H1 (cell line): ENCODE data around the gene KLHDC1. TPM values are rescaled to one million over a fixed set of nuclear protein-coding genes. Genes with fewer than 3 reads are reported as not detected.

Experiments
- CTCF ChIA-PET: fragments of 300-600 bp; sonication (Branson Sonifier 250); formaldehyde crosslinking; loops from one replicate; lab custom pipeline; 2021; ENCODE audit not compliant: partially characterized antibody; lab: Charles Lee
- POLR2A ChIA-PET: fragments of 300-600 bp; sonication (Branson Sonifier 250); formaldehyde crosslinking; loops from one replicate; lab custom pipeline; 2021; ENCODE audit warnings: inconsistent platforms; ENCODE audit not compliant: partially characterized antibody; lab: Charles Lee
- DNase-seq, 2 experiments: peaks; one replicate each; pipeline versions ENCODE4 v3.0.0 to v3.0.0-alpha.2; 2010 to 2022; ENCODE audit warnings: low spot score in 2 of 2, low read depth in 1 of 2, mixed read lengths in 1 of 2
- FAIRE-seq: peaks from 2 replicates; lab custom pipeline; 2011; peaks lifted over from hg19 to GRCh38; lab: Jason Lieb, UNC
- H2AFZ ChIP-seq: 2 replicates; pipeline ENCODE4 v1.8.1; 2012; ENCODE audit warnings: low read length, inconsistent platforms
- H2AK5ac ChIP-seq: 2 replicates; pipeline ENCODE4 v1.6.1; 2013; ENCODE audit warnings: low read depth, low read length
- H2BK120ac ChIP-seq: replicated peaks from 2 replicates; pipeline ENCODE3; 2013; ENCODE audit warnings: low read depth, low read length, inconsistent platforms
- H2BK12ac ChIP-seq: 2 replicates; pipeline ENCODE4 v1.6.1; 2013; ENCODE audit warnings: low read depth, low read length
- H2BK15ac ChIP-seq: 2 replicates; pipeline ENCODE4 v1.6.1; 2013; ENCODE audit warnings: low read length
- H2BK20ac ChIP-seq: 2 replicates; pipeline ENCODE4 v1.6.1; 2013; ENCODE audit warnings: low read length
- H2BK5ac ChIP-seq: 2 replicates; pipeline ENCODE4 v1.6.1; 2013; ENCODE audit warnings: low read depth, low read length
- H3K14ac ChIP-seq: 2 replicates; pipeline ENCODE4 v1.6.1; 2013; ENCODE audit warnings: inconsistent platforms; ENCODE audit not compliant: insufficient read length
- H3K18ac ChIP-seq: 2 replicates; pipeline ENCODE4 v1.6.1; 2013; ENCODE audit warnings: low read length; ENCODE audit errors: extremely low read depth
- H3K23ac ChIP-seq: 2 replicates; pipeline ENCODE4 v1.6.1; 2013; ENCODE audit warnings: inconsistent platforms; ENCODE audit not compliant: insufficient read length
- H3K23me2 ChIP-seq: 2 replicates; pipeline ENCODE4 v1.6.1; 2013; ENCODE audit warnings: low read depth, low read length
- H3K27ac ChIP-seq: 2 replicates; pipeline ENCODE4 v1.6.1; 2011; ENCODE audit warnings: low read depth, low read length, inconsistent platforms
- H3K27me3 ChIP-seq, 4 experiments: replicated peaks in 1 of 4; 1 replicate in 1 of 4; 2 replicates in 3 of 4; pipeline versions ENCODE4 v1.6.1 to v1.8.1; 2011 to 2013; ENCODE audit warnings: low read length in 3 of 4, mild to moderate bottlenecking in 3 of 4, inconsistent platforms in 2 of 4, mixed read lengths in 2 of 4, moderate library complexity in 1 of 4; ENCODE audit not compliant: control insufficient read depth in 3 of 4, insufficient read depth in 3 of 4; ENCODE audit errors: extremely low read depth in 1 of 4
- H3K36me3 ChIP-seq, 4 experiments: 2 replicates each; pipeline versions ENCODE4 v1.6.1 to v1.8.1; 2011 to 2013; ENCODE audit warnings: mild to moderate bottlenecking in 4 of 4, low read length in 3 of 4, moderate library complexity in 2 of 4, control low read depth in 1 of 4, inconsistent platforms in 1 of 4; ENCODE audit not compliant: insufficient read depth in 4 of 4, control insufficient read depth in 2 of 4
- H3K4ac ChIP-seq: replicated peaks from 2 replicates; pipeline ENCODE3; 2013; ENCODE audit warnings: low read length, low read depth, mixed read lengths, inconsistent platforms; ENCODE audit not compliant: insufficient read length
- H3K4me1 ChIP-seq, 4 experiments: replicated peaks in 1 of 4; 1 replicate in 1 of 4; 2 replicates in 3 of 4; pipeline versions ENCODE4 v1.6.1 to v1.8.1; 2011 to 2013; ENCODE audit warnings: low read length in 3 of 4, inconsistent platforms in 2 of 4, mixed read lengths in 1 of 4; ENCODE audit not compliant: insufficient read depth in 4 of 4, control insufficient read depth in 3 of 4
- H3K4me2 ChIP-seq, 2 experiments: 2 replicates each; pipeline versions ENCODE4 v1.6.1 to v1.8.1; 2011 to 2013; ENCODE audit warnings: low read depth in 2 of 2, low read length in 2 of 2, control low read depth in 1 of 2, inconsistent platforms in 1 of 2, mild to moderate bottlenecking in 1 of 2; ENCODE audit not compliant: insufficient read depth in 1 of 2
- H3K4me3 ChIP-seq, 4 experiments: fragments of 200-600, 300-600 bp in 1 of 4; sonication (generic), shearing (Covaris generic), sonication (Bioruptor Twin) in 1 of 4; 2 replicates each; pipeline versions ENCODE4 v1.5.1 to v1.8.1; 2011 to 2016; ENCODE audit warnings: low read length in 4 of 4, low read depth in 3 of 4, control low read depth in 2 of 4, inconsistent platforms in 2 of 4, mild to moderate bottlenecking in 2 of 4, mixed read lengths in 1 of 4, moderate library complexity in 1 of 4; ENCODE audit not compliant: insufficient read depth in 2 of 4; ENCODE audit errors: extremely low read depth in 1 of 4
- H3K56ac ChIP-seq: replicated peaks from 2 replicates; pipeline ENCODE3; 2013; ENCODE audit warnings: low read depth, mild to moderate bottlenecking, mixed read lengths, low read length, inconsistent platforms; ENCODE audit not compliant: insufficient read length
- H3K79me1 ChIP-seq: 2 replicates; pipeline ENCODE4 v1.6.1; 2013; ENCODE audit warnings: low read depth, low read length, control low read depth
- H3K79me2 ChIP-seq, 2 experiments: 2 replicates each; pipeline versions ENCODE4 v1.6.1 to v1.8.1; 2012 to 2013; ENCODE audit warnings: low read length in 2 of 2, mild to moderate bottlenecking in 2 of 2, inconsistent platforms in 1 of 2; ENCODE audit not compliant: insufficient read depth in 2 of 2, control insufficient read depth in 1 of 2
- H3K9ac ChIP-seq, 4 experiments: replicated peaks in 1 of 4; 1 replicate in 1 of 4; 2 replicates in 3 of 4; pipeline versions ENCODE4 v1.6.1 to v1.8.1; 2011 to 2013; ENCODE audit warnings: low read depth in 3 of 4, low read length in 3 of 4, control low read depth in 2 of 4, mild to moderate bottlenecking in 2 of 4, moderate library complexity in 2 of 4, inconsistent platforms in 1 of 4; ENCODE audit errors: extremely low read depth in 1 of 4
- H3K9me3 ChIP-seq, 2 experiments: 2 replicates each; pipeline versions ENCODE4 v1.6.1 to v1.8.1; 2012 to 2013; ENCODE audit warnings: mild to moderate bottlenecking in 2 of 2, moderate library complexity in 2 of 2, control low read depth in 1 of 2, inconsistent platforms in 1 of 2, low read depth in 1 of 2, low read length in 1 of 2, mixed read lengths in 1 of 2; ENCODE audit not compliant: insufficient read depth in 2 of 2
- H4K20me1 ChIP-seq, 2 experiments: replicated peaks in 1 of 2; 2 replicates each; pipeline versions ENCODE3 to v1.8.1; 2011 to 2013; ENCODE audit warnings: inconsistent platforms in 2 of 2, low read length in 2 of 2, mild to moderate bottlenecking in 1 of 2; ENCODE audit not compliant: insufficient read depth in 2 of 2, control insufficient read depth in 1 of 2
- H4K5ac ChIP-seq: 2 replicates; pipeline ENCODE4 v1.6.1; 2013; ENCODE audit warnings: low read length, low read depth, mixed read lengths, inconsistent platforms; ENCODE audit not compliant: insufficient read length
- H4K8ac ChIP-seq: 2 replicates; pipeline ENCODE4 v1.8.0; 2013; ENCODE audit warnings: mild to moderate bottlenecking, moderate library complexity, low read length, inconsistent platforms; ENCODE audit not compliant: insufficient read depth; ENCODE audit errors: extremely low read depth
- H4K91ac ChIP-seq: replicated peaks from 2 replicates; pipeline ENCODE3; 2013; ENCODE audit warnings: low read length, mixed read lengths, inconsistent platforms; ENCODE audit not compliant: insufficient read length
- CBX8 ChIP-seq: fragments of 300-800, 300-1000 bp; sonication (generic); IDR thresholded peaks from 2 replicates; pipeline ENCODE4 v1.7.1; 2016; ENCODE audit warnings: low read depth, low read length, borderline replicate concordance
- CHD2 ChIP-seq: IDR thresholded peaks from 2 replicates; pipeline ENCODE4 v1.6.1; 2012; ENCODE audit warnings: low read length, improper control_type of control experiment
- CREB1 ChIP-seq: IDR thresholded peaks from 2 replicates; pipeline ENCODE4 v1.6.1; 2012; ENCODE audit warnings: inconsistent platforms
- JUN ChIP-seq: IDR thresholded peaks from 2 replicates; pipeline ENCODE4 v1.6.1; 2011; ENCODE audit warnings: low read depth, mild to moderate bottlenecking, improper control_type of control experiment, low read length
- PHF8 ChIP-seq: fragments of 200-600 bp; sonication (generic); conservative IDR thresholded peaks from 2 replicates; pipeline ENCODE4 v1.7.1; 2012; ENCODE audit warnings: low read depth, mild to moderate bottlenecking, inconsistent platforms, low read length, moderate library complexity
- POU5F1 ChIP-seq: IDR thresholded peaks from 2 replicates; pipeline ENCODE4 v1.6.1; 2011; ENCODE audit warnings: low read depth, mild to moderate bottlenecking, low read length, moderate library complexity
- RNF2 ChIP-seq: fragments of 200-900, 300-1000 bp; sonication (generic); IDR thresholded peaks from 2 replicates; pipeline ENCODE4 v1.7.1; 2016; ENCODE audit warnings: borderline replicate concordance, low read depth, mild to moderate bottlenecking, antibody characterized with exemption, low read length; ENCODE audit not compliant: poor library complexity, severe bottlenecking; ENCODE audit errors: missing control alignments
- RXRA ChIP-seq: IDR thresholded peaks from 2 replicates; pipeline ENCODE4 v1.6.1; 2011; ENCODE audit warnings: low read depth, mild to moderate bottlenecking, low read length, moderate library complexity; ENCODE audit not compliant: insufficient read depth
- SAP30 ChIP-seq: fragments of 300-600 bp; sonication (generic); IDR thresholded peaks from 2 replicates; pipeline ENCODE4 v1.7.1; 2012; ENCODE audit warnings: low read length, moderate library complexity, mild to moderate bottlenecking, inconsistent platforms; ENCODE audit not compliant: insufficient read depth, insufficient replicate concordance
- SP4 ChIP-seq: IDR thresholded peaks from 2 replicates; pipeline ENCODE4 v1.6.1; 2012; ENCODE audit warnings: low read length, inconsistent platforms
- TBP ChIP-seq: IDR thresholded peaks from 2 replicates; pipeline ENCODE4 v1.6.1; 2011; ENCODE audit warnings: low read depth, low read length, improper control_type of control experiment
- WGBS, 2 experiments: shearing (Covaris generic) in 1 of 2; methylation state at CpG; one replicate each; pipeline versions ENCODE4 v1.1.6 to v1.1.7; 2013 to 2015; ENCODE audit warnings: low lambda C conversion rate in 2 of 2, mixed read lengths in 2 of 2, inconsistent platforms in 1 of 2, low coverage in 1 of 2, missing lambda C conversion rate in 1 of 2; ENCODE audit not compliant: insufficient replicate concordance in 2 of 2, insufficient coverage in 1 of 2, insufficient read length in 1 of 2; ENCODE audit errors: extremely low coverage in 1 of 2, missing lambda C conversion rate in 1 of 2; 5-methylcytosine and 5-hydroxymethylcytosine counted together
- polyA plus RNA-seq, 7 experiments: library from polyadenylated mRNA; depleted of rRNA in 3 of 7; stranded (reverse) in 5 of 7; unstranded in 2 of 7; fragments of >200 nt in 5 of 7; fragments of 200-250 nt in 2 of 7; gene quantifications; 1 replicate in 5 of 7; 2 replicates in 1 of 7; 4 replicates in 1 of 7; pipeline versions ENCODE4 v1.2.1 to v1.2.3, GENCODE V29; 2011 to 2013; ENCODE audit warnings: missing spikeins in 2 of 7, mixed read lengths in 2 of 7
- total RNA-seq: library from RNA; stranded (reverse); fragmentation: NEBNext Ultra II Directional; extraction: Animal tissue kit (Norgen Biotek cat#: 25700); gene quantifications from 2 replicates; pipeline ENCODE4 v1.2.1, GENCODE V29; 2021

Gene KLHDC1
- total and polyA plus RNA-seq, 2 of the 8 experiments (the other 6 are each of a cell fraction or from before 2014, with no cell fraction given) = 0.08 TPM; not detected in 1

GRCh38 chr14:49768301-49769121 is 75.6 kb downstream of the KLHDC1 start:
- H3K23ac ChIP-seq = no peak overlapping the region
- peak overlapping the region; percentile 97 for H3K27ac ChIP-seq
- H3K9me3 ChIP-seq = no peaks in the 10 kb centered on the region
- peak overlapping the region; percentile 97 for H4K8ac ChIP-seq
- H2BK20ac ChIP-seq = no peak overlapping the region
- peak overlapping the region; percentile 78 for H3K4ac ChIP-seq
- H3K18ac ChIP-seq = peak overlapping the region; percentile 96
- peaks cover 9% of the 10 kb centered on the region; the same call in 1 of the 2 replicates for H3K79me1 ChIP-seq
- H2BK15ac ChIP-seq = no peak overlapping the region; the same call in 1 of the 2 replicates
- H3K14ac ChIP-seq = no peak overlapping the region
- peak overlapping the region; percentile 96 to 99 (median 98) for H3K9ac ChIP-seq
- no peak overlapping the region for H2BK120ac ChIP-seq
- ChIA-PET POLR2A (interaction anchor here (0.8 to 3.5 kb wide), 28 partner anchors 8 to 348 kb away, joined by 3 to 30 read pairs (median 6); partner anchors contain the start of genes DNAAF2, KLHDC1, MGAT2 and NEMF), CTCF (interaction anchor here (0.5 to 2.8 kb wide), 11 partner anchors 11 to 287 kb away, joined by 3 to 16 read pairs (median 4); partner anchors contain the start of genes DNAAF2, NEMF and POLE2)
- peaks cover 9% of the 10 kb centered on the region for H3K23me2 ChIP-seq
- H4K5ac ChIP-seq = peak overlapping the region; percentile 37
- H3K27me3 ChIP-seq = no peaks in the 10 kb centered on the region
- FAIRE-seq (no peak), DNase-seq (peak; percentile 10 to 63)
- WGBS, 2 experiments = 3% methylated on average over 55 of the region's 67 CpGs; no CpG with 5 or more reads in 1 of the 2 experiments
- peaks cover 0 to 23% of the 10 kb centered on the region in 2 experiments; a peak in 3 of 4 replicates for H3K79me2 ChIP-seq
- H3K4me2 ChIP-seq = peak overlapping the region; percentile 88 to 90
- H2BK12ac ChIP-seq = peak overlapping the region; percentile 90; the same call in 1 of the 2 replicates
- H2BK5ac ChIP-seq = peak overlapping the region; percentile 99
- peak overlapping the region; percentile 86; the same call in 1 of the 2 replicates for H2AK5ac ChIP-seq
- peak overlapping the region; percentile 96 for H4K91ac ChIP-seq
- H3K56ac ChIP-seq = peak overlapping the region; percentile 59
- peak overlapping the region; percentile 69 to 98 (median 93) for H3K4me3 ChIP-seq
- peak overlapping the region; percentile 46; the same call in 1 of the 2 replicates for H2AFZ ChIP-seq
- H4K20me1 ChIP-seq = no peaks in the 10 kb centered on the region
- H3K36me3 ChIP-seq = peaks cover 0 to 8% (median 0%) of the 10 kb centered on the region in 4 experiments; a peak in 1 of 8 replicates
- peaks cover 2 to 13% (median 3%) of the 10 kb centered on the region in 4 experiments; a peak in 4 of 7 replicates for H3K4me1 ChIP-seq
- TF ChIP-seq RXRA (no peak), CHD2 (no peak), POU5F1 (no peak), TBP (no peak; the same call in 1 of the 2 replicates), JUN (no peak), CBX8 (no peak), CREB1 (peak; percentile 92), SP4 (no peak), SAP30 (peak; percentile 40), PHF8 (peak; percentile 83), RNF2 (no peak)
